Panc1 (cell line): ENCODE measurements around the gene CYP11A1. TPM values are rescaled to one million over a fixed set of nuclear protein-coding genes. Genes with fewer than 3 reads are reported as not detected.
A peak's percentile ranks its signal among the peaks of the same experiment; 100 is the strongest.

Experiments
- ATAC-seq: fragments of 200-7000 bp; cut with Tn5 transposase; 2 replicates; pipeline ENCODE4 v1.9.1; 2020; ENCODE audit warnings: mild to moderate bottlenecking, moderate library complexity
- BruUV-seq: library from RNA; stranded (reverse); fragments of 400-500 nt; replicated peaks from 2 replicates; lab custom pipeline; 2021; lab: Mats Ljungman, UMichigan
- CTCF ChIA-PET: fragments of 300-600 bp; sonication (Branson Sonifier 250); formaldehyde crosslinking; loops from one replicate; lab custom pipeline; 2022; ENCODE audit warnings: antibody characterized with exemption; lab: Charles Lee
- POLR2A ChIA-PET: fragments of 300-600 bp; sonication (Branson Sonifier 250); formaldehyde crosslinking; loops from one replicate; lab custom pipeline; 2022; ENCODE audit warnings: antibody characterized with exemption; lab: Charles Lee
- DNase-seq: peaks from one replicate; pipeline ENCODE4 v3.0.0-alpha.2; 2010; ENCODE audit warnings: low read depth, low spot score
- H3K27ac ChIP-seq: 2 replicates; pipeline ENCODE4 v1.5.1; 2011; ENCODE audit warnings: mild to moderate bottlenecking, low read length, inconsistent platforms
- H3K27me3 ChIP-seq: fragments of 200-500 bp; sonication (Bioruptor generic); 2 replicates; pipeline ENCODE4 v1.6.0; 2014; ENCODE audit warnings: low read length, inconsistent platforms; ENCODE audit not compliant: control insufficient read depth, insufficient read depth
- H3K36me3 ChIP-seq: fragments of 200-500 bp; sonication (Bioruptor generic); 2 replicates; pipeline ENCODE4 v1.5.1; 2014; ENCODE audit warnings: inconsistent platforms, mild to moderate bottlenecking, low read length, moderate library complexity; ENCODE audit not compliant: control insufficient read depth, insufficient read depth
- H3K4me1 ChIP-seq: 2 replicates; pipeline ENCODE4 v1.5.1; 2011; ENCODE audit warnings: inconsistent platforms, mild to moderate bottlenecking, low read length, moderate library complexity; ENCODE audit not compliant: control insufficient read depth, insufficient read depth
- H3K4me3 ChIP-seq, 2 experiments: 2 replicates each; pipeline ENCODE4 v1.5.1; 2011 to 2012; ENCODE audit warnings: low read depth in 2 of 2, low read length in 2 of 2, mild to moderate bottlenecking in 2 of 2, inconsistent platforms in 1 of 2, moderate library complexity in 1 of 2
- H3K9me3 ChIP-seq: fragments of 200-500 bp; sonication (Bioruptor generic); 2 replicates; pipeline ENCODE4 v1.5.1; 2014; ENCODE audit warnings: low read depth, mild to moderate bottlenecking, inconsistent platforms, low read length, moderate library complexity; ENCODE audit not compliant: control insufficient read depth, insufficient read depth
- CTCF ChIP-seq: fragments of 450-650 bp; IDR thresholded peaks from 2 replicates; pipeline ENCODE4 v1.5.1; 2017; ENCODE audit warnings: mild to moderate bottlenecking
- POLR2AphosphoS5 ChIP-seq: IDR thresholded peaks from 2 replicates; pipeline ENCODE4 v1.6.1; 2012; ENCODE audit warnings: mild to moderate bottlenecking, low read depth, low read length, moderate library complexity
- REST ChIP-seq, 2 experiments: IDR thresholded peaks; 2 replicates each; pipeline ENCODE4 v1.6.1; 2011 to 2012; ENCODE audit warnings: low read depth in 2 of 2, control low read depth in 1 of 2, low read length in 1 of 2, mild to moderate bottlenecking in 1 of 2, moderate library complexity in 1 of 2; ENCODE audit not compliant: insufficient read depth in 1 of 2
- SIN3A ChIP-seq: IDR thresholded peaks from 2 replicates; pipeline ENCODE4 v1.6.1; 2012; ENCODE audit warnings: low read depth, mild to moderate bottlenecking, low read length, moderate library complexity, borderline replicate concordance; ENCODE audit not compliant: insufficient read depth
- TCF7L2 ChIP-seq: IDR thresholded peaks from 2 replicates; pipeline ENCODE4 v1.6.1; 2011; ENCODE audit warnings: mild to moderate bottlenecking, low read depth, low read length, inconsistent platforms
- in situ Hi-C: cut with HindIII; loops from 2 replicates; pipeline ENCODE4 v1.10.0; 2016; ENCODE audit warnings: low sequenced_read_pairs, low pct_unique_long_range_greater_than_20kb
- intact Hi-C: fragments of 100-400 bp; cut with micrococcal nuclease; formaldehyde crosslinking; loops from one replicate; pipeline ENCODE4 v1.10.0; 2022; ENCODE audit not compliant: unreplicated experiment
- total RNA-seq: library from RNA; stranded (reverse); gene quantifications from one replicate; pipeline ENCODE4 v1.2.1, GENCODE V29; 2021; ENCODE audit not compliant: unreplicated experiment

Gene CYP11A1
- total RNA-seq, 1 experiment from 2014 or later, result 0.57 TPM

GRCh38 chr15:74408815-74409214 is 41.4 kb upstream of the CYP11A1 start:
- Histone ChIP-seq H3K4me3 (no peak overlapping the region), H3K27me3 (no peaks in the 10 kb centered on the region), H3K9me3 (no peaks in the 10 kb centered on the region), H3K27ac (no peak overlapping the region), H3K4me1 (peaks cover 18% of the 10 kb centered on the region), H3K36me3 (no peaks in the 10 kb centered on the region)
- TF ChIP-seq REST (IDR thresholded peaks at IDR 0.05; ENCODE audit: insufficient read depth in 1 of 2, low read depth in 2 of 2, low read length in 1 of 2) (no peak), POLR2AphosphoS5 (no peak), SIN3A (no peak), TCF7L2 (no peak), CTCF (no peak)
- in situ Hi-C loops (no loop called here), intact Hi-C loops (no loop called here)
- no peak for ATAC-seq
- no peak for DNase-seq
- ChIA-PET CTCF (interaction anchor here (0.6 kb wide), 1 partner anchor 27 kb away, joined by 3 read pairs; no protein-coding TSS in a partner anchor), POLR2A (no interaction called here)
- no TSS peak for BruUV-seq

GRCh38 chr15:74408385-74408784 is 40.9 kb upstream of the CYP11A1 start:
- Histone ChIP-seq H3K27ac (no peak overlapping the region), H3K27me3 (no peaks in the 10 kb centered on the region), H3K4me1 (peaks cover 18% of the 10 kb centered on the region), H3K4me3 (no peak overlapping the region), H3K9me3 (no peaks in the 10 kb centered on the region), H3K36me3 (no peaks in the 10 kb centered on the region)
- DNase-seq, result no peak
- in situ Hi-C loops, result no loop called here
- no peak for TF ChIP-seq REST (IDR thresholded peaks at IDR 0.05; ENCODE audit: insufficient read depth in 1 of 2, low read depth in 2 of 2, low read length in 1 of 2)
- TF ChIP-seq SIN3A, result no peak
- no peak for TF ChIP-seq POLR2AphosphoS5
- no peak for TF ChIP-seq TCF7L2
- no TSS peak for BruUV-seq
- ATAC-seq, result 0 out of 2 replicates have a peak, but pooled peaks have one; percentile 5
- ChIA-PET CTCF (no interaction called here), POLR2A (no interaction called here)
- intact Hi-C loops, result no loop called here
